HuH-7.5 (cell line): Measurements from ENCODE around the gene GSG1L.

Experiments used
- DNase-seq: peaks from one replicate; pipeline ENCODE4 v3.0.0; 2011; ENCODE audit warnings: low spot score

GSG1L gene

DNA sequence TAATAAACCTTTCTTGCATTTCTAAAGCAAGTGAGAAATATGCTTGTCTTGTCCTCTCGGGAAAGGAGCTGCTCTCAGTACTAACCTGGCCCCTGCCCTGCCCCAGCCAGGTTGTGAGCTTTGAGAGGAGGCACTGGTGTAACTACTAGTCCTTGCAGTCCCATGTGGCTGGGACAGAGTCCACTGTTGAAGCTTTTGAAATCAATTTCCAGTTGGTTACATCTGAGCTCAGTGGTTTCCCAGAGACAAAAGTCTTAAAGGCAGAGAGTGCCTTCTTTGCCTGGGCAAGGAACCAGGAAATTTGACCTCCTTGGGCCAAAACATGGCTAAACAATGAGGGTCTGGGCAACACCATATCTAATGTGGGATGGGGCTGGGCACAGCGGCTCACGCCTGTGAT lies 48.7 kb downstream of the GSG1L start:
- no peak for DNase-seq

DNA sequence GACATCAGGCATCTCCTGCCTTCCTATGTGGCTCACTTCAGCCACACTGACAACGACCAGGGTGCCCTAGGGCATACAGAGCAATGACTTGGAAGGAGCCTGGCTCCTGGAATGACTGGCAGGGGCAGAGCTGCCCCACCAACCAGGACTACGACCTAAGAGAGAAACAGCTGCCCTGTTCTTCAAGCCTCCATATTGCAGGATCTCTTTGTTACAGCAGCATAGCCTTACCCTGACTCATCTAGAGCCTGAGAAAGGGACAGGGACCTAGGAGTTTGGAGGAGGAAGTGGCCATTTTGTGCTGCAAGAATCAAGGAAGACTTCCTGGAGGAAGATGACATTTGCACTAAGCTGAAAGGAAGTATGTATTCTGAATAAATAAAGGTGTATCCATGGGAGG lies 49.6 kb downstream of the GSG1L start:
- no peak for DNase-seq

DNA sequence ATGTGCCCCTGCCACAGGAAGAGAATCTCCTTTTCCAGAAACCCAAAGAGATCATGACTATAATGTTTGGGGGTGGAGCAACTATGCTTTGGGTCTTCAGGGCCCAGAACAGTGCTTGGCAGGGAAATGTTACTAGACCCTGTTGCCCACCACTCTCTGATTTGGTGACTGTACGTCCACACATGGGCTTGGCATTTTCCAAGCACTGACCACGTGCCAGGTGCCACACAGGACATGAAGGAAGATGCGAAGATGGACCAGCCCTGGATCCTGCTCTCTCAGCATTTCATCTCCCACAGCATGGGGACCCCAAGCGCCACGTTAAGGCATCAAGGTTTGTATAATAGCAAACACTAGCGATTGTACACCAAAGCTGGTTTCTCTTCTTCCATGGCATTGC lies 50.1 kb downstream of the GSG1L start:
- DNase-seq, result no peak

DNA sequence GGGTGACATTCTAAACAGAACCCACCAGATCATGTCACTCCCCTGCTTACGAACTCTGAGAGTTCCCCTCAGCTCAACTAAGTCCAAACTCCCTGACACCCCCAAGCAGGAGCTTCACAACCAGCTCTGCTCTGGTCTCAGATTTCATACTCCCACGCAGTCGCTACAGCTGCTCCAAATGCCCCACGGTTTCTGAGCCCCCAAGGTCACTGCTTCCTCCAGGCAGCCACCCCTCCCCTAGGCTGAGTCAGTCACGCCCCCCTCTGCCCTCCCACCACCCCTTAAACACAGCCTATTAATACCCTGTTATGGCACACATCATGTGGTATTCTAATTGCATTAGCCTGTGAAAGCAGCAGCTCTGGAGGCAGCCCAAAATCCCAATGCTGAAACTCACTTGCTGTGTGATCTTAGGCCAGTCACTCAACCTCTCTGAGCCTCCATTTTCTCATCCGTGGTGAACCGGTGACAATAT lies 51.5 kb downstream of the GSG1L start:
- DNase-seq, result no peak

DNA sequence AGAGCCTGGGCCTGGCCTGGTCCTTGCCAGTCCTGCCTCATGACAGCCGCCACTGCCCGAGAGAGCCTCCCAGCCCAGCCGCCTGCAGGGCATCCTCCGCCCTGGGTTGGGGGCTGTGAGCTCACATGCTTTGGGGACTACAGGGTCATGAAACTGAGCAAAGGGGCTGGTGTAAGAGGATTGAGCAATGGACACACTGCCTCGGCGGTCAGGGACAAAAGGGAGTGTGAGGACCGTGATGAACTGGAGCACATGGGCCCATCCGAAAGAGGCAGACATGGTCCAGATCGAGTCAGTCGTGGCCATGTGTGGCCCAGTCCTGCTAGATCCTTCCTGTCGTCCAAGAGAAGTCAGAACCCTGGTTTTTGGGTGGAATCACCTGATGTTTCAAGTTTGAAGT lies 52.3 kb downstream of the GSG1L start:
- no peak for DNase-seq

DNA sequence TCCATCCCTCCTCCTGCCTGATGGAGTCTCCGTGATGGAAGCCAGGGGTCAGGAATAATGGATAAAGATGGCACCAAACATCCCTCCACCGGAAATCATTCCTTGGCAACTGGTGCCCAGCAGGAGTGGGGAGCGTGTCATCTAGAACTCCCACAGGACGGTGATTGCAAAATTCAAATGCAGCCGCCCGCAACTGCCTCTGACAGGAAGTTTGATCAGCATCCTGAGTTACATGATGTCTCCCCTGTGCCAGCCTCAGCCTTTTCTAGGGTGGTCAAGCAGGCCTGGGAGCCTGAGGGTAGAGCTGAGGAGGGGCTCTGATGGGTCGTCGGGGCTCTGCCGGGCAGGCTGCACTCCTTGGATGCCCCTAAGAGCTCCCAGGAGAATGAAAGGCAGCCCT lies 52.8 kb downstream of the GSG1L start:
- DNase-seq, result no peak

DNA sequence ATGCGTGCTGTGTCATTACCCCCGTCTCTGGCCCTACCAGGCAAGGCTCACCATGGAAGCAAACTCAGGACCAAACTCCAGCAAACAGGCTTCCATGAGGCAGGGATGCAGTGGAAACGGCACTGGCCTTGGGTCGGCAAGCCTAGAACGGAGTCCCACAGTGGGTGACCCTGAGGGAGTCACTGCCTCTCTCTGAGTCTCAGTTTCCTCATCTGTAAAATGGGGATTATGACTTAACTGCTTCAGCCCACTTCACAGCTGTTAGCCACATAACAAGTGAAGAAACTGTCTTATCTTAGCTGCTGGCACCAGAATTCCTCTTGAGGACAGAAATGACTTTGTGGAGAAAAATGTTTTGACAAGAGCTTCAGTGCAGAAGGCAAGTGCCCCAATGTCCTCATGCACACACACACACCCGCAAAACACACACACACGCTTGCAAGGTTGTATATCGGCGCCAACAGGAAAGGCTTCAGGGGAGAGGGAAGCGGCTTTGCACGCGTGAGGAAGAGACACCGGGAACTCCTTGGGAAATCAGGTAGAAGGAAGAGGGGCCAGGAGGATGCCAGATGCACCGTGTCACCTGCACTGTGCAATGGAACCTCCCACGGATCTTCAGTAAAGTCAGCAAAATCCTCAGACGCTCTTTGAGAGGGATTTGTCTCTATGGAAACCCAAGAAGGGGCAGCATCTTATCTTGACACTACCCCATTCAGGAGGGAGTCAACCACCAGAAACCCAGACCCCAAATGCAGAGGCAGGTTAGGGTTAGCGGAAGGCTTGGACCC lies 53.7 kb downstream of the GSG1L start:
- DNase-seq, result no peak

DNA sequence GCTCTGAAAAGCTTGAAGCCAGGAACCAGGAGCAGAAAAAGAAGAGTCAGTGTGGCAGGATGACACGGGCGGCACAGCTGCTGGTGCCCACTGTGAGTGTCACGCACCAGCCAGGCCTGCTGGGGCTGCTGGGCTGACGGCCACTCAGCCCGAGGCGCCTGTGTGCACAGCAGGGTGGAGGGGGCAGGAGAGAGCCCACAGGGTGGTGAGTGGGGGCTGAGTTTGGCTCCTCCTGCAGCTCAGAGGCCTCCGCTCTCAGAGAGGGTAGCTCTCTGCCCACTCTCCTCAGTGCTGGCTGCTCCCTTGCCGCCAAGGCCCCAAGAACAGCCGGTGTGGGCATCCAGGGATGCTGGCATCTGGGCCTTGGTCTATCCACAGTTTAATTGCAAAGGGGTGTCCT lies 59.6 kb downstream of the GSG1L start:
- no peak for DNase-seq

DNA sequence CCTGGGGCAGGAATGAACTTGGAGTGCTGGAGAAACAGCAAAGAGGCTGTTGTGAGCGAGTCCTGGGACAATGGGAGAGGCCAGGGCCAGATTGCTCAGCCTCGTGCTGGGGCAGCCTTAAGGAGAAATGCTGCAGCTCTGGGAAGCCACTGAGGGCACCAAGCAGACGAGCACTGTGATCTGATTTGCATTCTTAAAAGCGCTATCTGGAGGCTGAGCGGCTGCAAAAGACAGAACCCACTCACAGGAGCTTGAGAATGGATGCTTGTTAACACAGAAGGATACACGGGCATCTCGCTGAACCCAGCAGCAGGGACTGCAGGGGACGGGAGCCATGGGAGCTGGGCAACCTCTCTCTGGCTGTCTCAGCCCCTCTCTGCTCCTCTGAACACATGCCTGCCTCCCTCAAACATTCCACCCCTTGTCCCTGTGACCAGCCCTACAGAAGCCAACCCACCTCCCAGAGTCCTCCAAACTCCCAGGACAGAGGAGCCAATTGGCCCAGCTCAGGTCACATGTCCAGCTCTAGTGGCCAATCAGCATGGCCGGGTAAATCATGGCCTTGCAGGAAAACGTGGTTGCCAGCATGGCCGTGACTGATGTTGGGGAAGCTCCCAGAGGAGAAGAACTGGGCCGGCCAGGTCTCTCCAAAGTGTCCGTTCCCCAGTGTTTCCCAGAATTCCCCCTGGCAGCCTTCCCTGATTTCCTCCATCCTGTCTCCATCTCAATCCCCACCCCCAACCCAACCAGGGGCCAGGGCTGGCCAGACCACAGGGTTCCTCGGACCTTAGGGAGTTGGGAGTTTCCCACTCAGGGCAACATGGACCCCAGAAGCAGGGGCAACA lies 60.3 kb downstream of the GSG1L start:
- DNase-seq, result no peak

DNA sequence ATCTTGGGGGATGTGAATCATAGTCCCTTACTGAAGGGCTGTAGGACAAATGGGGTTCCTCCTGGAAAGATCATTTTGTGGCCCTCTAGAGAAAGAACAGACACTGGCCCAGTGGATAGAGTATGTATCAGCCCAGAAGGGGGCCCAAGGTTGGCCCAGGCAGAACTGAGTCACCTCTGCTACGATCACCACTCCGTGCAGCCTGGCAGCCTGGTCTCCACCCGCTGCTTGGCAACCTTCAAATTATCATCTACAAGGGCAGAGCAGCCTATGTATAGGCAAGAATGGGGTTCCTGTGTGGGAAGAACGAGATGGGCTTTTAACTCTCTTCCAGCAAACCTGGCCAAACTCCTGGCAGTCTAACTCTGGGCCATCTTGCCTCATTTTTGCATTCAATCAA lies 61.9 kb downstream of the GSG1L start:
- DNase-seq, result no peak

DNA sequence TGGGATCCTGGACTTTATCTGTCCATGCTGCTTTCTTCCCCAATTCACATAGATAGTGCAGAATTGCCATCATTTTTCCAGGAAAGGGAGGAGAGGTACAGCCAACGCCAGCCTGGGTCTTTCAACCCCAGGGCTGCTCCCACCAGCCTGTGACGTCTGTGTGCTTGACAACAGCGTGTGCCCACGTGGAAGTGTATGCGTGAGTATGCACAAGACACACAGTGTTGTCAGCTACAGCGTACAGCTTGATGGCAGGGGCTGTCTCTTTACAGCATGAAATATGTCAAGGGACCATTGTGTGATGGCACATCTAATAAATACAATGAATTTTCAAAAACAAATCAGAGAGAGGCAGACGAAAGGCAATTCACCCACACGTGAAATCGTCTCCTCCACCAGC lies 62.3 kb downstream of the GSG1L start:
- no peak for DNase-seq

DNA sequence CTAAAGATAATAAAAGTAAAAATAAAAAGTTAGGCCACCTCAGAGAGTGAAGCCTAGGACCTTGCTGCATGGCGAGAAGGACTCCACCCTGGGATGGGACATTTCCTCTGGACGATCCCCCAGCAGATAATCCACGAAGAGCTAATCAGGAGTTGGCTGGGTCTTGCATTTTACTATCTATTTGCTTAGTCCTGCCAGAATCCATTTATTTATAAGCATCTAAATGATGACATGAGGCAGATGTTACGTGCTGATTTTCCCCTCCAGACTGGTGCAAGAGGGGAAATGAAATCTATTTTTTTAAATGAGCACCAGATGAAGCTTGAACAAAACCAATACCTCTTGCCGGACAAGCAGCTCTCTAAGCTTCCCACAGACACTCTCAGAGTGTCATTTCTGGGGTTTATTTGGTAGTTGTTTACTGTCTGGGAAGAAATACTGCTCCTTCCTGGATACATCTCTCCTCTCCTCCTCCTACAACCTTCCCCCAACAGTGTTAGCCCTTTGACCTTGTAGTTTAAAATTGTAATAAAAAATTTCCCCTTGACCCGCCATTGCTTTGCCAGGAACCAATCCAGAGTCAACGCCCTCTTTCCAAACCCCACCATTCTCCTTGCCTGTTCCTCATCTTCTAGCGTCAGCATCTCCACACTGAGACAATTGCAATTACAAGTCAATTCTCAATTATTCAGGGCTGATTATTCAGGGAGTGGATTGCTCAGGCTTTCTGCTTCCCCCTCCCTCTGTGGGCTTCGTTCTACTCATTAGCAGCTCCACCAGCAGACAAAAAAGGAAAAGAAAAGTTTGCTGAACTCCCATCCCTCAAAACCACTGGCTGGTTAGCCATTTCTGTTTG lies 63.0 kb downstream of the GSG1L start:
- DNase-seq, result no peak

DNA sequence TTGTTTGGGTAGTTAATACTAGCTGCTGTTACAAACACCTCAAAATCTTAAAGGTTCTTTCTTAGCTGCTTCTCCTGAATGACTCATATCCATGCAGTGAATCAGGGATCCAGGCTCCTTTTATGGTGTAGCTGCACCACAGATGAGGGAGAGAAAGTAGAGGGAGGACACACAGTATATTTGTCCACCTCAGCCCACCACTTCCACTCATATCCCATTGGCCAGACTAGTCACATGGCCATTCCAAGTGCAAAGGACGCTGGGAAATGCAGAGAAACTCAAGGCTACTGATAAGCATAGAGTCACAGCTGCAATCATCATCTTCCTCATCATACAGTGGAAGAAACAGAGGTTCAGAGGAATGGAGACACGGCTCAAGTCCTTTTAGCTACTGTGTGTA lies 63.8 kb downstream of the GSG1L start:
- no peak for DNase-seq

DNA sequence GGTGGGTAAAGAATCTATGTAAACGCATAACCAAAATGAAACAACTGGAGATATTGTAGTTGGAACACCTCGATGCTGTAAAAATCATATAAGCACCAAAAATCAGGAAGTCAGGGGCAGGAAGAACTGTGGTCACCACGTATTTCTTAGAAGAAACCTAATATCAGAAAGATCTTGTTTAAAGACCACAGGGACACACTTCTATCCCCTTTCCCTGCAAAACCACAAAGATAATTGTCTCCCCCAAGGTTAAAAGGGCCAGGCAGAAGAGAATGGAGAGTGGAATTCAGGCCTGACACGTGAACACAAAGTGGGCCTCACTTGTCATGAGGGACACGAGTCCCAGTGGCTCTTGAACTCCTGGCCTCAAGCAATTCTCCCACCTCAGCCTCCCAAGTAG lies 68.1 kb downstream of the GSG1L start:
- no peak for DNase-seq

DNA sequence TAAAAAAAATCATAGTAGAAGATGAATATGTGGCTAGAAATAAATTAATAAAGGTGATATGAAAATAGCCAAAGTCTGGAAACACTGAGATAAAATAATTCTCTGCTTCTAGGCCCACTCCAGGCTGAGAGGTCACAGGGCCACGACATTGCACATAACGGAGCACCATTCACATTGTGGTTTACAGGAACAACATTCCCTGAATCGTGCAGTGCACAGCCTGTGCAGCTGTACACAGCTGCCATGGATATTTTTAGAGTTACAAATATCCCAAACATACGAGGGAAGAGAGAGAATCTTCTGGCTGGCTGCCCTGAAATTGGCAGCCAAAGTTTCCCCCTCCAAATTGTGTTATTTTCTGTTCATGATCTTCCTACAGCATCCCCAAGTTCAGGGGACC lies 68.8 kb downstream of the GSG1L start:
- no peak for DNase-seq

DNA sequence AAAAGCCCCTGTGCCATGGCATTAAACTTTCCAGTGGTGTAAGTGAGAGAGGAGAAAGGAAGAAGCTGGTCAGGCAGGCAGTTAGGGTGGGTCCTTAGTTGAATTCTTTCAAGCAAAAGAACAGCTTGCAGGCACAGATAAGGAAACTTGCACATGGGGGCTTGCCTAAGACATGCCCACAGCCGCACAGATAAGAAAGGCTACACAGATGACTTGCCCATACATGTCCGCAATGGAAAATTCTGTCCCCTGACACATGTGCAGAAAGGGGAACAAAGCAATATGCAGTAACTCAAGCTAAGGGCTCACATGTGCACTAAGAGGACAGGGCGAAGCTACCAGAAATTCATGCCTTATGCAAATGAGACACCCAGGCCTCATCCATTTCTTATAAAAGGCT lies 69.9 kb downstream of the GSG1L start:
- no peak for DNase-seq

DNA sequence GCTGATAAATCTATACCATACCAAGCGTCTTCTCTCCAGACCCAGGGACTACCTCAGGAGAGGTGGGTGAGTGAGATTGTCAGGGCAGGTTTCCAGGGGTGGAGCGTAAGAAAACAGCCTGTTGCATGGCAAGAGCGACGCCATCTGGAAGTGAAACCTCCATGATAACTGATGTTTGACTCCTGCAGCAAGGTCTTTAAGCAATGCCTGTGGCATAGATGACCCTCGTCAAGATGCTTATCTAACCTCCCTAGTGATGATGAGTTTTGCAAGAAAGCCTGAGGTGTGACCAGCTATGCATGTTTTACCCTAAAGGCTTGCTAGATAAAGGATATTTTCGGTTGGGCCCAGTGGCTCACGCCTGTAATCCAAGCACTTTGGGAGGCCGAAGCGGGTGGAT lies 71.6 kb downstream of the GSG1L start:
- DNase-seq, result no peak

DNA sequence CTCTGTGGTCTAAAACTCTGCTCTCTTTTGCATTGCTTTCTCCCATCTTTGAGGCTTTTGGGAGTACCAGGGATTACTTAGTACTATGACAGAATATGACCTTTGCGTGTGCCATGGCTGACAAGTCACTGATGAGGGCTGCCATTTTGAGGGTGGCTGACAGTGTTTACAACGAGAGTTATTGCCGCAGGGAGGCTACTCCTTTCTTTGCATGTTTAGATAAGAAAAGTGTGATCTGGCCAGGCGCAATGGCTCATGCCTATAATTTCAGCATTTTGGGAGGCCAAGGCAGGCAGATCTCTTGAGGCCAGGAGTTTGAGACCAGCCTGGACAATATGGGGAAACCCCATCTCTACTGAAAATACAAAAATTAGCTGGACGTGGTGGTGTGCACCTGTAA lies 77.5 kb downstream of the GSG1L start:
- DNase-seq, result no peak

DNA sequence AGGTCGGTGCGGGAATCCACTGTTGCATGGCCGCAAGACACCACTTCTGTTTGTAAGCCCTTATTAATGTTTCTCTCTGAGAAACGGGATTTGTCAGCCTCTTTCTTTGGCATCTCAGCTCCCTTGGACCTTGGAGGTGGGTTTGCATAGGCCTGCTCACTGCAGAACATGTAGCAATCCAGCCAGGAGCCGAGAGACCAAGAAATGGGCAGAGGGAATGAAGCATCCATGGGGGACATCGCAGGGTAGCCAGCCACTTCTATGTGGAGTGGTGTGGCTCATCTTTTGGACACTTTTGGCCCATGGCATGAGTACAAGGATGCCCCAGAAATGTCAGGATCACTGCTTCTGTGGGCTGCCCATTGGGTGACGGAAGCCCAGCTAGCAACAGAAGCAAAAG lies 79.4 kb downstream of the GSG1L start:
- DNase-seq, result no peak

DNA sequence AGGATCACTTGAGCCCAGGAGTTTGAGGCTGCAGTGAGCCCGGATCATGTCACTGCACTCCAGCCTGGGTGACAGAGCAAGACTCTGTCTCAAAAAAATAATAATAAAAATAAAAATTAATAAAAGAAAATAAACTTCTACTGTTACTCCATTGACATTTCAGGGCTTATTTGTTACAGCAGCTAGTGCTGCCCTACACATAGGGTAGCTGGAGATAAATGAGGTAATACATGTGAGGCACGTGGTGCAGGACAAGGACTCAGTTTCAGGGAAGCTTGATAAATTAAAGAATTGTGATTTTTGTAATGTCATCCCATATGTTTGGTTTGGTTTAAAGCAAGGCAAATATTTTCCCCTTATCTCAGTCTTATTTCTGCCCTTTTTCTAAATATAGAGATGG lies 80.3 kb downstream of the GSG1L start:
- no peak for DNase-seq

DNA sequence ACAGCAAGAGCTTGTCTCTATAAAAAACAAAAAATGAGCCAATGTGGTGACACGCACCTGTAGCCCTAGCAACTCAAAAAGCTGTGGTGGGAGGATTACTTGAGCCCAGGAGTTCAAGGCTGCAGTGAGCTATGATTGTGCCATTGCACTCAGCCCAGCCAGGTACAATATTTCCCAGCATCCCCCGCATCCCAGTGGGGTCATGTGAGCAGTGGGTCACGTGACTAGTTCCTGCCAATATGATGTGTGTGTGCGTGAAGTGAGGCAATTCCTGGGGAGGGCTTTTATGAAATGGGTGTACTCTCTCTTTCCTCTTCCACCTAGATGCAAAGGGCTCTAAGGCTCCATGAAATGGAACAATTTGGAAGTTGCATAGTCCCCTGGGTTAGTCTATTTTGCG lies 81.3 kb downstream of the GSG1L start:
- no peak for DNase-seq

DNA sequence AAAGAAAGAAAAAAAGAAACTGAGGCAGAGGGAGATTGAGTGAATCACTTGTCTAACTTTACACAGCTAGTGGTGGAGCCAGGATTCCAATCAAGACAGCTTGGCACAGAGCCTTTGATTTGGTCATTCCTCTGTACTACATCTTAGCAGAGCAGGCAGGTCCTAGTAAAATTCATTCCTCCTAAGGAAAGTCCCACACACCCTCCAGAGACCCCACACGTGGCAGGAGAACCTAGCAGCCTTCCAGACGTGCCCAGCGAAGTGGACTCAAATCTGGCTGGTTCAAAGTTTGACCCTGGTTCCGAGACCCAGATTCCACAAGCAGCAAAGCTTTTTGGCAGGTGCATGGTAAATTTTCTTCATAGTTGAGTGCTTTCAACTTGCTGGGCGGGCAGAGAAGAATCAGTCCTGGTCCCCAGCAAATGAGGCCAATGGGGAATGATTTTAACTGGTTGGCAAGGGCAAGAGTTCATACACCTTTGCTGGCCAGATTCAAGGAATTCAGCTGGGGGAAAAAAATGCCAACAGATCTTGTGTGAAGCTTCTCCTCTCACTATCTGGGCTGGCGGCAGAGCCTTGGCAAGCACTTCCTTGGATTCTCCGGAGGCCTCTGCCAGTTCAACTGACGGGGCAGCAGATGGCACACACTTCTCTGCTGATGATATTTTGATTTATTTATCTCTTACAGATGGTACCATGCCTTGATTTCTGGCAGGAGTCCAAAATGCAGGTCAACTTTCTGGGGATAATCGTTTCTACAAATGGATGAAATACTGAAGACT lies 82.4 kb downstream of the GSG1L start:
- DNase-seq, result no peak
